ENCODE data around the gene PABPN1. TPM values are rescaled to one million over a fixed set of nuclear protein-coding genes. Genes with fewer than 3 reads are reported as not detected.

The PABPN1 gene
- total and polyA plus RNA-seq, 9 of the 15 experiments (the other 6 are each of a cell fraction or from before 2014, with no cell fraction given), result 32.6 to 388 (median 178) TPM

DNA sequence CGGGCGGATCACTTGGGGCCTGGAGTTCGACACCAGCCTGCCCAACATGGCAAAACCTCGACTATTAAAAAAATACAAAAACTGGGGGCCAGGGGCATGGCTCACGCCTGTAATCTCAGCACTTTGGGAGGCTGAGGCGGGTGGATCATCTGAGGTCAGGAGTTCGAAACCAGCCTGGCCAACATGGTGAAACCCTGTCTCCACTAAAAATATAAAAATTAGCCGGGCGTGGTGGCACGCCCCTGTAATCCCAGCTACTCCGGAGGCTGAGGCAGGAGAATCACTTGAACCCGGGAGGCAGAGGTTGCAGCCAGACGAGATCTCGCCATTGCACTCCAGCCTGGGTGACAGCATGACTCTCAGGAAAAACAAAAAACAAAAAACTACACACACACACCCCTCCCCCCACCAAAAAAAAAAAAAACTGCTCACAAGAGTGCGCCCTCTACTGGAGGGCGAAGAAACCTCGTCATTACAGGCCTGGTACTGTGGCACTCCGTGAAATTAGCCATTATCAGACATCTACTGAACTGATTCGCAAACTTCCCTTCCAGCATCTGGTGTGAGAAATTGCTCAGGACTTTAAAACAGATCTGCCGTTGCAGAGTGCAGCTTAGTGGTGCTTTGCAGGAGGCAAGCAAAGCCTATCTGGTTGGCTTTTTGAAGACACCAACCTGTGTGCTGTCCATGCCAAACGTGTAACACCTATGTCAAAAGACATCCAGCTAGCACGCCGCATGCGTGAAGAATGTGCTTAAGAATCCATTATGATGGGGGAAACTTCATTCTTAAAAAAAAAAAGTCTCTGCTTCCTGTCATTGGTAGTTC, 26.3 kb upstream of the PABPN1 start (continued):
- TF ChIP-seq, protein P1, sequence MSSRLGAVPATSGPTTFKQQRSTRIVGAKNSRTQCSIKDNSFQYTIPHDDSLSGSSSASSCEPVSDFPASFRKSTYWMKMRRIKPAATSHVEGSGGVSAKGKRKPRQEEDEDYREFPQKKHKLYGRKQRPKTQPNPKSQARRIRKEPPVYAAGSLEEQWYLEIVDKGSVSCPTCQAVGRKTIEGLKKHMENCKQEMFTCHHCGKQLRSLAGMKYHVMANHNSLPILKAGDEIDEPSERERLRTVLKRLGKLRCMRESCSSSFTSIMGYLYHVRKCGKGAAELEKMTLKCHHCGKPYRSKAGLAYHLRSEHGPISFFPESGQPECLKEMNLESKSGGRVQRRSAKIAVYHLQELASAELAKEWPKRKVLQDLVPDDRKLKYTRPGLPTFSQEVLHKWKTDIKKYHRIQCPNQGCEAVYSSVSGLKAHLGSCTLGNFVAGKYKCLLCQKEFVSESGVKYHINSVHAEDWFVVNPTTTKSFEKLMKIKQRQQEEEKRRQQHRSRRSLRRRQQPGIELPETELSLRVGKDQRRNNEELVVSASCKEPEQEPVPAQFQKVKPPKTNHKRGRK (tag; IDR thresholded peaks at IDR 0.05), result no peak
- no peak for TF ChIP-seq NUFIP1 (IDR thresholded peaks at IDR 0.05; ENCODE audit: partially characterized antibody)
- peak; percentile 11; the same call in 1 of the 2 replicates for TF ChIP-seq GATA2 (CRISPR knock-in tag; IDR thresholded peaks at IDR 0.05)
- TF ChIP-seq, protein P2, sequence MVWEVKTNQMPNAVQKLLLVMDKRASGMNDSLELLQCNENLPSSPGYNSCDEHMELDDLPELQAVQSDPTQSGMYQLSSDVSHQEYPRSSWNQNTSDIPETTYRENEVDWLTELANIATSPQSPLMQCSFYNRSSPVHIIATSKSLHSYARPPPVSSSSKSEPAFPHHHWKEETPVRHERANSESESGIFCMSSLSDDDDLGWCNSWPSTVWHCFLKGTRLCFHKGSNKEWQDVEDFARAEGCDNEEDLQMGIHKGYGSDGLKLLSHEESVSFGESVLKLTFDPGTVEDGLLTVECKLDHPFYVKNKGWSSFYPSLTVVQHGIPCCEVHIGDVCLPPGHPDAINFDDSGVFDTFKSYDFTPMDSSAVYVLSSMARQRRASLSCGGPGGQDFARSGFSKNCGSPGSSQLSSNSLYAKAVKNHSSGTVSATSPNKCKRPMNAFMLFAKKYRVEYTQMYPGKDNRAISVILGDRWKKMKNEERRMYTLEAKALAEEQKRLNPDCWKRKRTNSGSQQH (CRISPR knock-in tag; IDR thresholded peaks at IDR 0.05), result peak; percentile 31; the same call in 1 of the 2 replicates
- peak; percentile 69 to 87; a peak in 3 of 4 replicates for TF ChIP-seq ARNT (IDR thresholded peaks at IDR 0.05)
- no peak for TF ChIP-seq ZNF124 (CRISPR knock-in tag; IDR thresholded peaks at IDR 0.05)
- TF ChIP-seq, protein P3, sequence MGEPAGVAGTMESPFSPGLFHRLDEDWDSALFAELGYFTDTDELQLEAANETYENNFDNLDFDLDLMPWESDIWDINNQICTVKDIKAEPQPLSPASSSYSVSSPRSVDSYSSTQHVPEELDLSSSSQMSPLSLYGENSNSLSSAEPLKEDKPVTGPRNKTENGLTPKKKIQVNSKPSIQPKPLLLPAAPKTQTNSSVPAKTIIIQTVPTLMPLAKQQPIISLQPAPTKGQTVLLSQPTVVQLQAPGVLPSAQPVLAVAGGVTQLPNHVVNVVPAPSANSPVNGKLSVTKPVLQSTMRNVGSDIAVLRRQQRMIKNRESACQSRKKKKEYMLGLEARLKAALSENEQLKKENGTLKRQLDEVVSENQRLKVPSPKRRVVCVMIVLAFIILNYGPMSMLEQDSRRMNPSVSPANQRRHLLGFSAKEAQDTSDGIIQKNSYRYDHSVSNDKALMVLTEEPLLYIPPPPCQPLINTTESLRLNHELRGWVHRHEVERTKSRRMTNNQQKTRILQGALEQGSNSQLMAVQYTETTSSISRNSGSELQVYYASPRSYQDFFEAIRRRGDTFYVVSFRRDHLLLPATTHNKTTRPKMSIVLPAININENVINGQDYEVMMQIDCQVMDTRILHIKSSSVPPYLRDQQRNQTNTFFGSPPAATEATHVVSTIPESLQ (CRISPR knock-in tag; IDR thresholded peaks at IDR 0.05), result peak; percentile 29; the same call in 1 of the 2 replicates
- TF ChIP-seq PCBP2 (IDR thresholded peaks at IDR 0.05; ENCODE audit: low read depth, low read length, poor library complexity, severe bottlenecking), result no peak
- no peak for TF ChIP-seq ZSCAN32 (CRISPR knock-in tag; IDR thresholded peaks at IDR 0.05)
- TF ChIP-seq, protein P4, sequence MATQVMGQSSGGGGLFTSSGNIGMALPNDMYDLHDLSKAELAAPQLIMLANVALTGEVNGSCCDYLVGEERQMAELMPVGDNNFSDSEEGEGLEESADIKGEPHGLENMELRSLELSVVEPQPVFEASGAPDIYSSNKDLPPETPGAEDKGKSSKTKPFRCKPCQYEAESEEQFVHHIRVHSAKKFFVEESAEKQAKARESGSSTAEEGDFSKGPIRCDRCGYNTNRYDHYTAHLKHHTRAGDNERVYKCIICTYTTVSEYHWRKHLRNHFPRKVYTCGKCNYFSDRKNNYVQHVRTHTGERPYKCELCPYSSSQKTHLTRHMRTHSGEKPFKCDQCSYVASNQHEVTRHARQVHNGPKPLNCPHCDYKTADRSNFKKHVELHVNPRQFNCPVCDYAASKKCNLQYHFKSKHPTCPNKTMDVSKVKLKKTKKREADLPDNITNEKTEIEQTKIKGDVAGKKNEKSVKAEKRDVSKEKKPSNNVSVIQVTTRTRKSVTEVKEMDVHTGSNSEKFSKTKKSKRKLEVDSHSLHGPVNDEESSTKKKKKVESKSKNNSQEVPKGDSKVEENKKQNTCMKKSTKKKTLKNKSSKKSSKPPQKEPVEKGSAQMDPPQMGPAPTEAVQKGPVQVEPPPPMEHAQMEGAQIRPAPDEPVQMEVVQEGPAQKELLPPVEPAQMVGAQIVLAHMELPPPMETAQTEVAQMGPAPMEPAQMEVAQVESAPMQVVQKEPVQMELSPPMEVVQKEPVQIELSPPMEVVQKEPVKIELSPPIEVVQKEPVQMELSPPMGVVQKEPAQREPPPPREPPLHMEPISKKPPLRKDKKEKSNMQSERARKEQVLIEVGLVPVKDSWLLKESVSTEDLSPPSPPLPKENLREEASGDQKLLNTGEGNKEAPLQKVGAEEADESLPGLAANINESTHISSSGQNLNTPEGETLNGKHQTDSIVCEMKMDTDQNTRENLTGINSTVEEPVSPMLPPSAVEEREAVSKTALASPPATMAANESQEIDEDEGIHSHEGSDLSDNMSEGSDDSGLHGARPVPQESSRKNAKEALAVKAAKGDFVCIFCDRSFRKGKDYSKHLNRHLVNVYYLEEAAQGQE (IDR thresholded peaks at IDR 0.05; ENCODE audit: borderline replicate concordance), result peak; percentile 62; the same call in 1 of the 2 replicates
- TF ChIP-seq, protein P4 (CRISPR knock-in tag; IDR thresholded peaks at IDR 0.05; ENCODE audit: low read depth), result no peak
- peak; percentile 43 for TF ChIP-seq SMC3 (conservative IDR thresholded peaks at IDR 0.05; ENCODE audit: insufficient read depth, low read depth, low read length)
- no peak for TF ChIP-seq HEY1 (CRISPR knock-in tag; IDR thresholded peaks at IDR 0.05; ENCODE audit: borderline replicate concordance)
- no peak for TF ChIP-seq ZNF324 (CRISPR knock-in tag; IDR thresholded peaks at IDR 0.05)

All from K562 (cell line).